NK-92 treated with Interleukin-12 subunit alpha and Interleukin-12 subunit beta, amount 100 ng/mL, for 24 hours (cell line): Measurements from ENCODE around the gene ITGA8.
"Not testable (repeated sequence)": the region's sequence is repeated elsewhere in the genome, so short reads cannot be mapped to it uniquely, and the experiment has no call there.

Experiments used
- DNase-seq: peaks from one replicate; lab custom pipeline; 2025; lab: John Stamatoyannopoulos, UW

ITGA8 gene

DNA sequence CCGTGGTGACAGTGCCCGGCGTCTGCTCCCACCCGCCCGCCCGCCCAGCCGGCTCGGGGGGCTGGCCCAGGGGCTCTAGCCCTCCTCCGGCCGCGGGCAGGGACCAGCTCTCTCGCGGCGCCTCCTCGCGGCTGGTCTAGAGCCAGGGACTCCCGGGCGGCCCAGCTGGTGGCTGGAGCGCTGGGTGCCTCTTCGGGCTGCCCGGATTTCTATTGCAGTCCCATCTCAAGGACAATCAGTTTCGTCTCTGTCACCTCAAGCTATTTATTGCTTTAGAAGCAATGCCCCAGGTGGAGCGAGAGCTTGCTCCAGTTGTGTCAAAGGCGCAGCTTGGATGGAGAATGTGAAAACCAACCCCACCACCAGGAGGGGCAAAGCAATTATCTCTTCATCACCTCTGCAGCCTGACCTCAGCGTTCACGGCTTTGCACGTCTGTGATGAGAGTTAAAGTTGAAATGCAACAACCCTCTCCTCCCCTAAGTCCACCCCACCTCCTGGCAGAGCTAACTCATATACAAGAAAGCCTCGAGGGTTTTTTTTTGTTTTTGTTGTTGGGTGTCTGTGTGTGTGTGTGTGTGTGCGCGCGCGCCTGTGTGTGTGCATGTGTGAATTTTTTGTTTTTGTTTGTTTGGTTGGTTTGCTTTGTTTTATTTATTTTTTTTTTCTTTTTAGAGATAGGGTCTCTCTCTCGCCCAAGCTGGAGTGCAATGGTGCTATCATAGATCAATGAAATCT is at the start of gene ITGA8:
TSS of gene ITGA8 (minus strand) at position 24 of the 736 bp plus-strand sequence. CDS start 151 bp downstream, outside the sequence.
- no peak for DNase-seq

DNA sequence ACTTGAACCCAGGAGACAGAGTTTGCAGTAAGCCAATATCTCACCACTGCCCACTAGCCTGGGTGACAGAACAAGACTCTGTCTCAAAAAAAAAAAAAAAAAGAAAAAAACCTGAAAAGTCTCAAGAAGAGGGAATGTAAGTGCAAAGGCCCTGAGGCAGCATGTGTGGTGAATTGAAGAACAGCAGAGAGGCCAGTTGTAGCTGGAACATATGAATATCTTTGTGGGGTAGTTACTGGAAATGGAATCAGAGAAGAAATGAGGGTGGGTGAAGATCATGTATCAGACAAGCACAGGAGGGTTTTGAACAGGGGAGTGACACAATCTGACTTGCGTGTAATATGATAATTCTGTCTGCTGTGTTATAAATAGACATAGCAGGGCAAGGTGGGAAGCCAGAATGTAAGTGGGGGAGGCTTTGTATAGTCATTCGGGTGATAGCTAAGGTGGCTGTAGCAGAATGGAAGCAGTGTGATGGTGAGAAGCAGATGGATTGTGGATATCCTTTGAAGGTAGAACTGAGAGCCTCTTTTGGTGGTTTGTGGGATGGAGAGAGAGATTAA is 45.3 kb upstream of the ITGA8 start:
- DNase-seq: no peak

DNA sequence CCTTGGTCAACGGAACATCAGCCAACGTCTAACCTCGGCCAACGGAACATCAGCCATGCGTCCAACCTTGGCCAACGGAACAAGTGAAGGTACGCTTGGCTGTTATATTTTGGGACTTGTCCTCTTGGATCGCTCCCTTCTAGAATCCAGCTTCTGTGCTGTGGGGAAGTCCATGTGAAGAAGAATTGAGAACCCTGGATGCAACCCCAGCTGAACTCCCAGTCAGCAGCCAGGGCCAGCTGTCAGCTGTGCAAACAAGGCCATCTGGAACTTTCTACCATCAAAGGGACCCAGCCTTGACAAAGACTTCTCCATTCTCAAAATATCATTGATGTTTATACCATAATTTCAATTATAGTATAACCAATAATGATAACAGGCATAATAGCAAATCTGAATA is 43.3 kb upstream of the ITGA8 start:
- DNase-seq: no peak

DNA sequence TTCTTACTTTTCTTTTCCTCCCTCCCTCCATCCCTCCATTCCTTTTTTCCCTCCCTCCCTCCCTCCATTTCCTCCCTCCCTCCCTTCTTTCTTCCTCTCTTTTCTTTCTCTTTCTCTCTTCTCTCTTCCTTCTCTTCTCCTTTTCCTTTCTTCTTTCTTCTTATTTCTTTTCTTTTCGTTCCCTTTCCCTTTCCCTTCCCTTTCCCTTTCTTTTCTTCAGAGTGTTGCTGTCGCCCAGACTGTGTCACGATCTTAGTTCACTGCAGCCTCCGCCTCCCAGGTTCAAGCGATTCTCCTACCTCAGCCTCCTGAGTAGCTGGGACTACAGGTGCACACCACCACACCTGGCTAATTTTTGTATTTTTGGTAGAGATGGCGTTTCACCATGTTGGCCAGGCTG is 42.5 kb upstream of the ITGA8 start:
- not testable (repeated sequence) for DNase-seq

DNA sequence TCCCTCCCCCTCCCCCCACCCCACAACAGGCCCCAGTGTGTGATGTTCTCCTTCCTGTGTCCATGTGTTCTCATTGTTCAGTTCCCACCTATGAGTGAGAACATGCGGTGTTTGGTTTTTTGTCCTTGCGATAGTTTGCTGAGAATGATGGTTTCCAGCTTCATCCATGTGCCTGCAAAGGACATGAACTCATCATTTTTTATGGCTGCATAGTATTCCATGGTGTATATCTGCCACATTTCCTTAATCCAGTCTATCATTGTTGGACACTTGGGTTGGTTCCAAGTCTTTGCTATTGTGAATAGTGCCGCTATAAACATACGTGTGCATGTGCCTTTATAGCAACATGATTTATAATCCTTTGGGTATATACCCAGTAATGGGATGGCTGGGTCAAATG is 41.5 kb upstream of the ITGA8 start:
- not testable (repeated sequence) for DNase-seq

DNA sequence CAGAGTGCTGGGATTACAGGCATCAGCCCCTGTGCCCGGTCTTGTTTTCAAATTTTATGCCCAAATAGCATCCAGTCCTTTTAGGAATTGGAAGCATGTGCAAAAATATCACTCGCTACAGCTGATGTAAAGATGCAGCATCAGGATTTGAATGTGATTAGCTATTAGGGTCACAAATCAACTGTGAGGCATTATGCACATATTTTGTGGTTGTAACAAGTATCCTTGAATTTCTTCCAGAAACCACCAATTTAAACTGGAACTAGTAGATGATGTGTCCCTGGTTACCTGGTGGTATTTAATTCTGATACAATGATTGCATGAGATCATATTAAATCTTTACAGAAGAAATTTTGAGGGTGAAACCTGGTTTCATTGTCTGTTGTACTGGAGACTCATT is 41.0 kb upstream of the ITGA8 start:
- DNase-seq: no peak

DNA sequence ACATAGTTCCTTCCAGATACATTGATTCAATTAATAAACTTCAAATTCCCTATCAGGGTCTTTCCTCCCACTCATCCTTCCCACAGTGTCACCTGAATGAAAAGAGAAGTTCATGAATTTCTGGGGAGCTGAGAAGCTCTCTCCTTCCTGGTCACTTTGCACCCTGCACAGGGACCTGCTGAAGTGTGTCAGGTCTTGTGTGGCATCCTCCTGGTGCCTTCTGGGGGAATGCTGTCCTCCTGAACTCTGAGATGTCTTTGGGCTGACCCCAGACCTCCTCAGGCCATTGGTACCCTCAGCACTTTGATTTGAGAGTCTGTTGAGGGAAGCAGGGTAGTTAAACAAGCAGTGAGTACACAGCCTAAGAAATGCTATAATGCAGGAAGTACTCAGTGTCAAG is 39.5 kb upstream of the ITGA8 start:
- no peak for DNase-seq

DNA sequence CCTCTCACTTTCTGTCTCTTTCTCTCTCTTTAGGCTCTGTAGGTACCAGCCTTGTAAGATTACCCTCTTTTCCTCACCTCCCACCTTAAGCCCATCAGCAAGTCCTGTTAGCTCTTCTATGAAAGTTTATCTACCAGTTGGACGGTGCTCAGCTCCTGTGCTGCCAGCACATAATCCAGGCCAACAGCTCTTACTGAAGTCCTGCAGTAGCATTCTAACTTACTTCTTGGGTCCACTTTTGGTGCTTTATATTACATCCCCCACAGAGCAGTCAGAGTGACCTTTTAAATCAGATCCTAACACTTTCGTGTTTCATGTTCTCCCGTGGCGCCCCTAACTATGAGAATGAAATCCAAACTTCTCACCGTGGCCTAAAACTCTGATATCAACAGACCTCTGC is 38.9 kb upstream of the ITGA8 start:
- no peak for DNase-seq

DNA sequence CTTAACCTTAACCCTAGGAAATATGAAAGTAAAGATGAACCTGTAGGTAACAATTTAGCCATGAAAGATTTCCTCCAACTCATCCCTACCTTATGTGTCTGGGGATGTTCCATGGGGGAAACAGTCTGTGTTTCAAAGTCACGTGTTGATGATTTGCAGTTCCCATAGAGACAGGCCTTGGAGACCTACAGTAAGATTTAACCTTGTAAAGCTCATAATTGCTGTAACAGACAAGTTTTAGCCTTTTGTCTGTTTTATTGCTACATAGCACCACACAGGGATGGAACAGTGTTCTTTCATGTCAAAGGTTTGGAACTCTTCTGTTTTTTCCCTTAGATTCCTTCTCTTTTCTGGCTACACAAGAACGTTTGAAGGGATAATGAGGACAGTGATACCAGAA is 35.2 kb upstream of the ITGA8 start:
- DNase-seq: no peak

DNA sequence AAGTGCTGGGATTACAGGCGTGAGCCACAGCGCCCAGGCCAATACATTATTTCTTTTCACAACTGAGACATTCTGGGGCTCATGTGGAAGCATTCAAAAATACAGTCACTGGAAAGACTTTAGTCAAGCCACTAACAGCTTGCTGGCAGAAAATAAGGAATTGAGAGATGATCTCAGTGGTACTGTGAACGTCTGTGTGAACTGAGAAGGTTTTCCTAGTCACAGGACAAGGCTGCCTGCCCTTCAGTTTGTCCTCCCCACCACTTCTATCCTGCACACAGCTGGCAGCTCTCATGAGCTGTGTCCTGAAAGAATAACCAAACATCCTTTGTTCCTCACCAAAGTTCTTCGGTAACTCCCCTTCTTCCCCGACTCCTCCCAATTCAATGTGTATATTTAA is 31.3 kb upstream of the ITGA8 start:
- DNase-seq: no peak

DNA sequence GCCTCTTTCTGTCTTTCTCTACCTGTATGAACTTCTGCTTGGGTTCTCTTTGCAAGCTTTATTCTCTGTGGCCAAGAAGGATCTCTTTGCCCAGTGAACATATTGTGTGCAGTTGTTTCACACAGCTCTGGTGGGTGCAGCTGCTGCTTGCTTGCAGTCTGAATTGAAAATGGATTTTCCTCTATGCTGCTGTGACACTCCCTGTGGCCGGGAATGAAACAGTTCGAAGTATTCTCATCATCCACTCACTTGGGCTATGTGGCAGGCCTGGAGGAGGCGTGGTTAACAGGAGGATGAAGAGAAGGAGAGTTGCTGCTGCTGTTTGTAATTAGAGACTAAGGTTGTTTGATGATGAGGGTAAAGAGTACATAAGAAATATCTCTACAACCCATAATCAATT is 28.4 kb upstream of the ITGA8 start:
- DNase-seq: no peak

DNA sequence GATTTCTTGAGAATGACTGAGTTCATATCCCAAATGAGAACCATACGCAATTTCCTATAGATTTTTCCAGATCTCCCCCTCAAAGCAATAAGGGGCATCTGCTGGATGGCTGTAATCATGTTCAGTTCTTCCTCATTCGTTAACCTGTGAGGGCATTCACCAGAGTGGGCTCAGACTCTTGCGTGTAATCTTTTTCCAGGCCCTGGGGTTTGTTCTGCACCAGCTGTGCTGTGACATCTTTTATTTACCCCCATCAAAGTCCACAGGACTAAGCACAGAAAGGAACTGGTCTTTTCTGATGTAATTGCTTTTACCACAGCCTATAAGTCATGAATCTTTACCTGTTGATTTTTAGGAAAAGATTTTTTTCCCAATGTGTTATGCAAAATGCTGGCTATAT is 27.9 kb upstream of the ITGA8 start:
- no peak for DNase-seq

DNA sequence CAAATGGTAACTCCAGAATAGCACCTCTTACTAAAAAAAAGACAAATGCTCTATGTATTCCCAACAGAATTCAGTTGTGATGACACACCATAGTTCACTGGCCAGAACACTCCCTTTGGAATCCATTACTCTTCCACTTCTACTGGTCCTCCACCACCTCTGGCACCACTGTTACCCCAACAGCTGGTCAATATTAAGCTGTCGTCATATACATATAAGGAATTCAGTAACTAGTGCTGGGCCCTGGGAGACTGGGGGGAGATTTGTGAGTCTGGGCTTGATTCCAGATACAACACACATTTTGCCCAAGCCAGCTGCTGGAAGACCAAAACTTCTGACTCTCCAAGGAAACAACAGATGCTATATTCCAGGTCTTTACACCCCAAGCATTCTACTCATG is 26.0 kb upstream of the ITGA8 start:
- no peak for DNase-seq

DNA sequence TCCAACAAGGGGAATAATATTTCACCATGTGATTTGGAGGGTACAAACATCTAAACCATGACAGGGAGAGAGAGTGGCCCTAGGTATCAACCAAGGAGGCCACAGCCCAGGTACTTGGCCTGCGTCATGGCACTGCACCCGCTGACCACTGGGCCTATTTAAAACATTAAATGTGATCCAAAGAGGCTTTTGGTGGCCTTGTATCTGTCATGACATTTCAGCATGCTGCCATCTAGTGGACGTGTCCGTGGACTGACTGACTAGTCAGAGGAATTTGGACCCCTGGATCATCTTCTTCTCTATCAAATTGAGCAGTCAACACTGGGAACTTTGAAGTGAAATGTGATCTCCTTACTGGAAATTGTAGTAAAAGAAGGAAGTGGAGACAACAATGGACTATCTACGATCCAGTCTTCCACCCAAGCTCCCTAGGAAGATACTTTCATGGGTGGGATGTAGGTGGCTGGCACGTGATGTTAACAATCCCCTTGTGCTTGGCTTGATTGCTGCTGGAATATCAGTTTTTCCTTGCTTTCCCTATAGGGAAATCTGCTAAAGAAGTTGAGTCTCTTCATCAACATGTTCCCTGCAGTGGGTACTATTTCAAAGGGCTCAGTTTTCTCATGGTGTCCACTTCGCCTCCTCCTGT is 24.6 kb upstream of the ITGA8 start:
- peak; percentile 14 for DNase-seq

DNA sequence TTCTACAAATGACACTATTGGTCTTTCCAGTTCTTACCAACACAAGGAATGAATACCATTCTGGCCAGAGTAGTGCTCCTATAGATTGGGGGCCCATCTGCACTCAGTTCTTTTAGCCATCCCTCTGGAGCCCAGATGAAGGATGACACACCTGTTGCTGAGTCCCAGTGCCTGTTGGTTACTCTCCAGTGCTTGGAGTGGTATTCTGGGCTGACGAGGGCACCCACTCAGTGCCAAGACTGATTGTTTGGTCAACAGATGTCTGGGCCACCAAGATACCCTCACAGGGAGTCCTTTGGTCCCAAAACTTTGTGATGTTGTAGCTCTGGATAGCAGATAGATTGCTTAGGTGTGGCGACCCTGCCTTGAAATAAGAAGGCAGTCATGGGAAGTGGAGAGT is 23.7 kb upstream of the ITGA8 start:
- no peak for DNase-seq

DNA sequence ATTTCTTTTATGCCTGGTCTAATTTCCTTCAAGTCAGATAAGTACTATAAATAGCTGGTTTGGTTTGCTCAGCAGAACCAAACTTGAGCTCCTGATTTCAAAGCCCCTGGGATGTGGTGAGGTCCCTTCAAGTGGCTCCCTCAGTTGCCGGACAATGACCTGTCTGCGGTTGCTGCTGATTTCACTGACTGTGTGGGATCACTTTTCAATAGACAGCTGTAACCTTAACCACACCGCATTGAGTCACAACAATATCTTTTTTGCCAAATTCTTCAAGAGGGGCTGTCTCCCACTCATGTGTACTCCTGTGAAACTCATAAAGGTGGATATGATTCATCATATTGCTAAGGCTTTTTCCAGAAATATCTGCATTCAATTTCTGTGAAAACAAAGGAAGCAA is 23.1 kb upstream of the ITGA8 start:
- DNase-seq: no peak

DNA sequence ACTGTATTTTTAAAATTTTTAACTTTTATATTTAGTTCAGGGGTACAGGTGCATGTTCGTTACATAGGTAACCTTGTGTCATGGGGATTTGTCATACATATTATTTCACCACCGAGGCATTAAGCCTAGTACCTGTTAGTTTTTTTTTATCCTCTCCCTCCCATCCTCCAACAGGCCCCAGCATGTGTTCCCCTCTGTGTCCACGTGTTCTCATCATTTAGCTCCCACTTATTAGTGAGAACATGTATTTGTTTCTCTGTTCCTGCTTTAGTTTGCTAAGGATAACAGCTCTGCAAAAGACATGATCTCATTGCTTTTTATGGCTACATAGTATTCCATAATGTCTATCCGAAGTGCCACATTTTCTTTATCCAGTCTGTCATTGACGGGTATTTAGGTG is 22.4 kb upstream of the ITGA8 start:
- no peak for DNase-seq

DNA sequence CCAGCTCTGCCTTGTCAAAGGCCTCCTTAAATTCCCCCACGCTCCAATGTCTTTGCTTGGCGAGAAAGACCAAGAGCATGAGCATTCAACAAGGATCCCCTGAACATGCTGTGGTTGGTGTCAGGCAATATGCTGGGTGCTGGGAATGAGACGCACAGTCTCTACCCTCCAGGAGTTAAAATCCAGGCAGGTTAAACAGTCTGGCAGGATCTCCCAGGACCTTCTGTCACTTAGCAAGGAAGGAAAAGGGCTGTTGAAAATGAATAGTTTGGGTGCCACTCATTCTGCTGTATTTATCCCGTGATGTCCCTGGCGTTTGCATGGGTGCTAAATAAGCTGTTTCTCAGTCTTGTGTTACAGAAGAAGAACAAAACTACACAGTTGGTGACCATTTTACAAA is 21.9 kb upstream of the ITGA8 start:
- DNase-seq: no peak

DNA sequence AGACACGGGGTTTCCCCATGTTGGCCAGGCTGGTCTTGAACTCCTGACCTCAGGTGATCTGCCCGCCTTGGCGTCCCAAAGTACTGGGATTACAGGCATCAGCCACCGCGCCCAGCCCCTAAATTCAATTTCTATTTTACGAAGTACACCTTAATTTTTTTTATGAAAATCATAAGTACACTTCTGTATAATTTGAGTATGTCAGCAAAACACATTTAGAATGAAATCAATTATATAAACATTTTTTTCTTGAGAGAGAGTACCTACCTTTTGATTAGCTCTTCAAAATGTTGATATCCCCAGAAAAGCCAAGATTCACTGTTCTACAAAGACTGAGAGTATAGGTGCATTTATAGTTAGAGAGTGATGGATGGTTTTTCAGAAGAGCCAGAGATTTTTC is 20.5 kb upstream of the ITGA8 start:
- no peak for DNase-seq

DNA sequence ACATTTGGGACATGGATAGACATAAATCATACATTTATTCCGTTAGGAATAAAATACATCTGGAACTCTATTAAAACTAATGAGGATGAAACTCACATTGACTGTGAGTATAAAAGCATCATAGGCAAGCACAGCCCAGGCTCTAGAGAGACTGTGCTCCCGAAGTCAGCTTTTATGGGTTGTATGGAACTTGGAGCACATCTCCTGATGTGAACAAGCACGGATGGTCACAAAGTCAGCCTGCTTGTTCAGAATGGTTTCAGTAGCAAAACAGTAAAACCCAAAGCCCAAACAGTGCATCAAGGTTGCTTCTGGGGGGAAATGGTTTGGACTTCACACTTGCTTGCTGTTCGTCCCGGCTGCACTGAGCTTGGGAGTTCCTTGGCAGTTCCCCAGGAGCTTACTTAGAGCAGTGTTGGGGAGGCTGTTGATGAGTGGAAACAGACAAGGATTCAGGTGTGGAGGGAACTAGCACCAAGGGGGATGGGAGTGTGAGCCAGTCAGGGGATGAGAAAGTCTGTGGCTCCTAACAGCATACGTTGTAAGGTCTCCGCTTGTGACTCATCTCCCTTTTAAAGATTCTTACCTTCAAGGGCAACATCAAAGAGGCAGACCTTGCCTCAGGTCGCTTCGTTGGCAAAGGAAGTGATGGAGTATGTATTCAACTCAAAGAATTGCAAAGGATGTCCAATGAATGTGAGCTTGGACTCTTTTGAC is 19.7 kb upstream of the ITGA8 start:
- no peak for DNase-seq

DNA sequence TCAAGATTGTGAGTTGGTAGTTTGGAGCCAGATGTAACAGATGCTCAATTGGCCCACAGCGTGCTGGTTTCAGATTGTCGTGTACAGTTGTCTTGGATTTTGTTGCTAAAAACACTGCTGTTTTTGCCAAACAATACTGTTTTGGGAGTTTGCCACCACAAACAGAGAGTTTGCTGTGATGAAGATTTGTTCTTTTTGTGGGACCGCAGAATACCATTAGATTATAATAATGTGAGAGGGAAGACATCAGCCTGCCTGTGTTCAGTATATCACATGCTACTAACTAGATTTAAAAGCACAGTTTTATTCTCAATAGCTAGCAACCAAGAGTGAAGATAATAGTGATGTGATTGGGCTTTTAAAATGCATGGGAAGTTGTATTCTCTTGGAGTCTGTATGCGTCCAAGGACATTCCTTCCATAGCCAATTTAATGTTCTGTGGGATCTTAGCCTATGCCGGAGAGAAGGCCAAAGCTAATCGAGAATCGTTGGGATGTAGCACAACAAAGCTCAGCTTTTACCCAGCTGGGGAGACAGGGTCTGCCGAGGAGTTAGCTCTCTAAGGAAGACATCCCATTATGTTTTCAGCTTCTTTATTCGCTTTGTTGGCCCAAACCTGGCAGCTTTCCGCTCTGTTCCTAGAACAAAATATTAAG is 18.7 kb upstream of the ITGA8 start:
- DNase-seq: no peak

DNA sequence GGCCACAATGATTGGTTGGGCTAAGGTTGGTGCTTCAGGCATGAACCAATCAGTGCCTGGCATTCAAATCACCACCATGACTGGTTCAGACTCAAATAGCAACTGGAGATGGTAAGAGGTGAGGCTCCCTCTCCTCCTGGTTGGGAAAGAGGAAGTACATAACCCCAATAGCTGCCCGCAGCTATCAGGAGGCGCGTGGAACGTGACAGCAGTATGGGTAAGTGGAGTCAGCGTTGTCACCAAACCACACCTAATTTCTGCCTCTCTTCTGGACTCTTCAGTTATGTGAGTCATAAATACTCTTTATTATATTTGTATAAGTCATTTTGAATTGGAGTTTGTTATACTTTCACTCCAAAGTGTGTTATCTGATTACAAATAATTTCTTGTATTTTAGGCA is 17.9 kb upstream of the ITGA8 start:
- no peak for DNase-seq

DNA sequence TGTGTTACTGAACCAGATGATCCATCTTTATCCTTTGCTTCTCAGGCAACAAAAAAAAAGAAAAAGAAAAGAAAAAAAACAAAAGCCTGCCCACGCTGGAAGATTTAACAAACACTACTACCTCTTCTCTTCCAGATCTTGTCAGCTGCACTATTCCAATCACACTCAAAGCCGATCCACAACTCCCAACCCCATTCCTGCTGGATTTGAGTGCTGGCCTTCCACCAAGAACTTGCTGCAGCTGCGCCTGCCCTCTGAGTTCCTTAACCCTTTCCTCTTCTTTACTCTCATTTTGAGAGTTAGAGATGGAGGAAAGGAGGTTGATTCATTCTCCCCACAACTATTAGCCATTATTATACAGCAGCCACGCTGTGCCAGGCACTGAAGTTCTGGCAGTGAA is 16.0 kb upstream of the ITGA8 start:
- DNase-seq: no peak
